GM12878 (cell line): ENCODE measurements around the gene RGS1. TPM values are rescaled to one million over a fixed set of nuclear protein-coding genes. Genes with fewer than 3 reads are reported as not detected.

Source experiments
- BRCA1 ChIP-seq: IDR thresholded peaks from 2 replicates; pipeline ENCODE4 v1.6.1; 2011; ENCODE audit warnings: low read depth, low read length, improper control_type of control experiment
- MYB ChIP-seq: fragments of 150-350 bp; IDR thresholded peaks from 2 replicates; pipeline ENCODE4 v1.6.1; 2014; ENCODE audit warnings: mild to moderate bottlenecking, low read depth, low read length, borderline replicate concordance
- RELA ChIP-seq: fragments of 450-650 bp; IDR thresholded peaks from 2 replicates; pipeline ENCODE4 v1.8.0; 2014; ENCODE audit warnings: borderline replicate concordance; ENCODE audit not compliant: partially characterized antibody
- ZNF207 ChIP-seq: fragments of 450-650 bp; IDR thresholded peaks from 2 replicates; pipeline ENCODE4 v1.6.1; 2014; ENCODE audit warnings: antibody characterized with exemption, mild to moderate bottlenecking, borderline replicate concordance
- ZNF622 ChIP-seq: fragments of 450-650 bp; IDR thresholded peaks from 2 replicates; pipeline ENCODE4 v1.6.1; 2017; ENCODE audit warnings: mild to moderate bottlenecking, inconsistent platforms
- ZNF687 ChIP-seq: fragments of 450-650 bp; IDR thresholded peaks from 2 replicates; pipeline ENCODE4 v1.6.1; 2017; ENCODE audit warnings: mild to moderate bottlenecking, moderate library complexity
- polyA plus RNA-seq, 11 experiments: library from polyadenylated mRNA; depleted of rRNA in 4 of 11; unstranded in 6 of 11; stranded (reverse) in 5 of 11; fragments of >200 nt; fragmentation: Nextera tagmentation in 4 of 11; fragmentation: Illumina TruSeq in 1 of 11; extraction: Ambion mirVana in 4 of 11; extraction: Trizol in 1 of 11; gene quantifications; 1 replicate in 1 of 11; 2 replicates in 10 of 11; pipeline versions ENCODE4 v1.2.1 to v1.2.3, GENCODE V29; 2011 to 2016; ENCODE audit warnings: inconsistent platforms in 2 of 11, missing spikeins in 2 of 11, low read depth in 1 of 11
- total RNA-seq, 4 experiments: library from RNA; depleted of rRNA in 3 of 4; stranded (reverse); fragments of >200 nt in 3 of 4; fragmentation: Illumina TruSeq in 1 of 4; extraction: Trizol in 1 of 4; gene quantifications; 2 replicates each; pipeline versions ENCODE4 v1.2.1 to v1.2.3, GENCODE V29; 2013 to 2021

The RGS1 gene
- total and polyA plus RNA-seq, 10 of the 15 experiments (the other 5 are each of a cell fraction or from before 2014, with no cell fraction given): 20.7 to 882 (median 45.9) TPM

DNA sequence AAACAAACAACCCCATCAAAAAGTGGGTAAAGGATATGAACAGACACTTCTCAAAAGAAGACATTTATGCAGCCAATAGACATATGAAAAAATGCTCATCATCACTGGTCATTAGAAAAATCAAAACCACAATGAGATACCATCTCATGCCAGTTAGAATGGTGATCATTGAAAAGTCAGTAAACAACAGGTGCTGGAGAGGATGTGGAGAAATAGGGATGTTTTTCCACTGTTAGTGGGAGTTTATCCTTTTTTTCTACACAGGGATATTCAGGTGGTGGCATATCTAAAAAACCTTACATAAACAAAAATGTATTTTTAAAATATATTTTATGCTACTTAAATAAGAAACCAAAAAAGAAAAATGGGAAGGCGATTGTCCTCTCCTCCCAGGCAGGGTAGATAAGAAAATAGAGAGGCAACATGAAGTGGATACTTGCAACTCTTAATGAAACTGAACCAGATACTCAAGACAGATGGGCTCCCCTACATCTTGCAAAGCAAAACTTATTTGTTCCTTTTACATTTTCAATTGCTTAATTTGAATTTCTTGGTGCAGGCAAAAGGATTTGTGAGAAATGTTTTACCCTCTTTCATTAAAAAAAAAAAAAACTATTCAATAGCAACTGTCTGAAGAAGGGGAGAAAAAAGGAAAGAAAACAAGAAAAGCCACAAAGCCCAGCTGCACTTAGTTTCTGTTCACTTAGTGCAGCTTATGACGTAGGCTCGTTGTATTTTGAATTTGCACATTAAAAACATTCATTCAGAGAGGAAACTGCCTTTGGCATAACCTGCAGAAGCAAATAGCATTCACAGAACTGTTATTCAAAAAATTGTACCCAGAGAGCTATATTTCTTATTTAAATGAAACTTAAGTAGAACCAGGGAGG lies 36.9 kb upstream of the RGS1 start (continued):
- TF ChIP-seq ZNF687: peak; percentile 83
- no peak for TF ChIP-seq ZNF207
- no peak for TF ChIP-seq ZNF622
- TF ChIP-seq MYB: 0 out of 2 replicates have a peak, but pooled peaks have one; percentile 51
- no peak for TF ChIP-seq BRCA1
- TF ChIP-seq RELA: no peak
- TF ChIP-seq, all 136 proteins: peak for 44
